ENCODE results near the gene COBLL1.
A peak's percentile ranks its signal among the peaks of the same experiment; 100 is the strongest.

Gene COBLL1

GRCh38 chr2:164754157-164755093 is 87.2 kb downstream of the COBLL1 start:
- no peak for DNase-seq (ENCODE audit: low read depth)

GRCh38 chr2:164752956-164753355 is 88.7 kb downstream of the COBLL1 start:
- DNase-seq (ENCODE audit: low read depth): no peak

GRCh38 chr2:164747783-164748433 is 93.7 kb downstream of the COBLL1 start:
- DNase-seq (ENCODE audit: low read depth): no peak

GRCh38 chr2:164747140-164747539 is 94.5 kb downstream of the COBLL1 start:
- DNase-seq (ENCODE audit: low read depth): no peak

GRCh38 chr2:164746713-164747112 is 94.9 kb downstream of the COBLL1 start:
- DNase-seq (ENCODE audit: low read depth): no peak

- no peak for DNase-seq (ENCODE audit: low read depth)
Measured at GRCh38 chr2:164745012-164745797, 96.4 kb downstream of the COBLL1 start.

GRCh38 chr2:164742738-164743317 is 98.8 kb downstream of the COBLL1 start:
- DNase-seq (ENCODE audit: low read depth): no peak

GRCh38 chr2:164739966-164740365 is 101.7 kb downstream of the COBLL1 start:
- DNase-seq (ENCODE audit: low read depth): no peak

GRCh38 chr2:164737612-164738081 is 104.0 kb downstream of the COBLL1 start:
- DNase-seq (ENCODE audit: low read depth): no peak

GRCh38 chr2:164735309-164735919 is 106.2 kb downstream of the COBLL1 start:
- no peak for DNase-seq (ENCODE audit: low read depth)

GRCh38 chr2:164734196-164734595 is 107.4 kb downstream of the COBLL1 start:
- DNase-seq (ENCODE audit: low read depth): no peak

- DNase-seq (ENCODE audit: low read depth): no peak
Measured at GRCh38 chr2:164725542-164725941, 116.1 kb downstream of the COBLL1 start.

- no peak for DNase-seq (ENCODE audit: low read depth)
Measured at GRCh38 chr2:164722616-164723338, 118.8 kb downstream of the COBLL1 start.

- no peak for DNase-seq (ENCODE audit: low read depth)
Measured at GRCh38 chr2:164721430-164721829, 120.2 kb downstream of the COBLL1 start.

- peak; percentile 71 for DNase-seq (ENCODE audit: low read depth)
Measured at GRCh38 chr2:164719996-164720941, 121.4 kb downstream of the COBLL1 start.

GRCh38 chr2:164717000-164717803 is 124.4 kb downstream of the COBLL1 start:
- no peak for DNase-seq (ENCODE audit: low read depth)

- no peak for DNase-seq (ENCODE audit: low read depth)
Measured at GRCh38 chr2:164714471-164714870, 127.2 kb downstream of the COBLL1 start.

GRCh38 chr2:164711766-164712138 is 129.9 kb downstream of the COBLL1 start:
- DNase-seq (ENCODE audit: low read depth): no peak

All from non-pigmented ciliary epithelial cell (primary cell).